HG02938 (cell line): ENCODE results near the gene PAPPA2.
"Not testable (repeated sequence)": the region's sequence is repeated elsewhere in the genome, so short reads cannot be mapped to it uniquely, and the experiment has no call there.

ENCODE experiments used
- ATAC-seq: cut with Tn5 transposase; IDR thresholded peaks from one replicate; pipeline ENCODE4 v1.9.1; 2021; ENCODE audit warnings: mild to moderate bottlenecking, moderate library complexity; ENCODE audit not compliant: unreplicated experiment

Gene PAPPA2

GRCh38 chr1:176462674-176463378 lies at the start of gene PAPPA2:
Gene PAPPA2, plus strand, starts transcription at chr1:176463175. Its CDS starts 93,148 bp downstream, at chr1:176556323.
- no peak for ATAC-seq

DNA sequence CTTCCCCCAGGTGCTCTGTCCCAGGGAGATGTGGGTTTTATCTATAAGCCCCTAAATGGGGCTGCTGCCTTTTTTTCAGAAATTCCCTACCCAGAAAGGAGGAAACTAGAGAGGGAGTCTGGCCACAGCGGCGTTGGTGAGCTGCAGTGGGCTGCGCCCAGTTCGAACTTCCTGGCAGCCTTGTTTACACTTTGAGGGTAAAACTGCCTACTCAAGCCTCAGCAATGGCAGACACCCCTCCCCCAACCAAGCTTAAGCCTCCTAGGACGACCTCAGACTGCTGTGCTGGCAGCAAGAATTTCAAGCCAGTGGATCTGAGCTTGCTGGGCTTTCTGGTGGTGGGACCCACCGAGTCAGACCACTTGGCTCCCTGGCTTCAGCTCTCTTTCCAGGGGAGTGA lies 46.2 kb upstream of the PAPPA2 start:
- no peak for ATAC-seq

DNA sequence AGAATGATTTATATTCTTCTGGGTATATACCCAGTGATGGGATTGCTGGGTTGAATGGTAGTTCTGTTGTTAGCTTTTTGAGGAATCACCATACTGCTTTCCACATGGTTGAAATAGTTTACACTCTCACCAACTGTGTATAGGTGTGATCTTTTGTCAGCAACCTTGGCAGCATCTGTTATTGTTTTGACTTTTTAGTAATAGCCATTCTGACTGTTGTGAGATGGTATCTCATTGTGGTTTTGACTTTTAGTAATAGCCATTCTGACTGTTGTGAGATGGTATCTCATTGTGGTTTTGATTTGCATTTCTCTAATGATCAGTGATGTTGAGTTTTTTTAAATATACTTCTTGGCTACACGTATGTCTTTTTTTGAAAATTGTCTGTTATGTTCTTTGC lies 43.4 kb upstream of the PAPPA2 start:
- not testable (repeated sequence) for ATAC-seq

DNA sequence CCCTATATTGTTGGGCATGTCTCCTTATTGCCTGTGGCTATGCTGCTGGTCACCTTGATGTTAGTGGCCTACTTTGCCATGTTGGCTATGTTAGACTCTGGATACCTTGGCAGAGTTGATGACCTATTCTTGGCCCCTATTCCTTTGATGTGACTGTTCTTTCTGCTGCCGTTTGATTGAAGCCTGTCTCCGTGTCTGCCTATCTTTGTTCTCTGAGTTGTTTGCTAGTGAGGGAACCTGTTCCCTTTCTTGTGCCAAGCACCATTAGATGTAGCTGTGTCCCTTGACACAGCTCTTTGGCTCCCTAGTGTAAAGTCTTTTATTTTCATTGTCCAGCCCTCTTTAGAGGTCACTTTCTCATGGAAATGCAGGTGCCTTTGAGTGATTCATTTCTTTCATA lies 28.7 kb upstream of the PAPPA2 start:
- no peak for ATAC-seq

- no peak for ATAC-seq
Measured at GRCh38 chr1:176436251-176436650, 26.7 kb upstream of the PAPPA2 start.

- no peak for ATAC-seq
Measured at GRCh38 chr1:176440176-176440575, 22.8 kb upstream of the PAPPA2 start.

- ATAC-seq: no peak
Measured at GRCh38 chr1:176444286-176444685, 18.7 kb upstream of the PAPPA2 start.

DNA sequence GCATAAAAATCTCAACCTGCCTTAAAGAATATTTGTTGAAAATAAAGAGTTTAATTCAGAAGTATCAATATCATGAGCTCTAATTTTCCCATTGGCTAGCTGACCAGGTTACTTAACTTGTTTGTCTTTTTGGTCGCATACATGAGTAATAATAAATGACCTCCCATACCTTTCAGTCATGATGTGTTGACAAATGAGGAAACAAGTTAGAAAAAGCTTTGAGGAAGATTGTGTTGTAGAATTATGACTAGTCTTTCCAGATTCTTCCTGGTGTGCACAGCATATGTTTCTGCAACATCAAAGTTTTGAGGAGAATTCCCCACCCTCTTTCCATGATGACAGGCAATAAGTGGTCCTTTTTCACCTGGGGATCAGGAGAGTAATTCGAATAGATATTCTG lies 17.6 kb upstream of the PAPPA2 start:
- ATAC-seq: no peak

- no peak for ATAC-seq
Measured at GRCh38 chr1:176448340-176448739, 14.6 kb upstream of the PAPPA2 start.

- no peak for ATAC-seq
Measured at GRCh38 chr1:176450526-176450925, 12.4 kb upstream of the PAPPA2 start.

GRCh38 chr1:176451741-176452140 lies 11.2 kb upstream of the PAPPA2 start:
- not testable (repeated sequence) for ATAC-seq

- ATAC-seq: no peak
Measured at GRCh38 chr1:176456795-176457194, 6.2 kb upstream of the PAPPA2 start.

DNA sequence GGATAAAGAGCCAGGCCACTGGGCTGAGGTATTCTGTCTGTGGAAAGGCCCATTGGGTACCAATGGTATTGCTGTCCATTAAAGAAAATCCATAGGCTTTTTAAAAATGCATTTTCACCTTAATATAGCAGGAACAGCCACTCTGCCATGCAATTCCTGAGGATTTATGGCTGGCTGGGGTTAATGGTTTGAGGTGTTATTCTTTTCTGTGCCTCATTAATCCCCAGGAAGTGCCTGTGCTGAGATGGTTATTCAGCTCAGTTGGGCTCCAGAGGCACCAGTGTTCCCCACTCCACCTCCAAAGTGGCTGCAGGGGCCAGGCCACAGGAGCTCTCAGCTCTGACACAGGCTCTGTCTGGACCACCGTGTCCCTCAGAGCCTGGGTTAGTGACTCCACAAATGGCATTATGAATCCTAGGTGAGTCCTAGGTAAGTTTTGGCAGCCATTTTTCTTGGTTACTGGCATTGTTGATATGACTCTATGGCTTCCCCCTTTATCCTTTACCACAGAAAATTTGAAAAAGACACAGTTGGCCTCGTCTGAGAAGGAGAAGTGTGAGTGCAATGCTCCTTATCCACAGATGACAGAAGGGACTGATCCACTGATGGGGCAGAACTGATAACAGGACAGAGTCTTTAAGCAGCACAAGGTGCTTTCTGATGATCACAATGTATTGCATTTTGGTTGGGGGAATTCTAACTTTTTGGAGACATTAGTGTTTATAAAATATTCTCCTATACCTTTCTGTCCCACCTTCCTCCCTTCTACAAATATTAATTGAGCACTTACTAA lies 2.2 kb upstream of the PAPPA2 start:
- ATAC-seq: no peak

GRCh38 chr1:176461576-176461975 lies 1.4 kb upstream of the PAPPA2 start:
- no peak for ATAC-seq

- ATAC-seq: no peak
Measured at GRCh38 chr1:176466514-176466913, 3.5 kb downstream of the PAPPA2 start.

DNA sequence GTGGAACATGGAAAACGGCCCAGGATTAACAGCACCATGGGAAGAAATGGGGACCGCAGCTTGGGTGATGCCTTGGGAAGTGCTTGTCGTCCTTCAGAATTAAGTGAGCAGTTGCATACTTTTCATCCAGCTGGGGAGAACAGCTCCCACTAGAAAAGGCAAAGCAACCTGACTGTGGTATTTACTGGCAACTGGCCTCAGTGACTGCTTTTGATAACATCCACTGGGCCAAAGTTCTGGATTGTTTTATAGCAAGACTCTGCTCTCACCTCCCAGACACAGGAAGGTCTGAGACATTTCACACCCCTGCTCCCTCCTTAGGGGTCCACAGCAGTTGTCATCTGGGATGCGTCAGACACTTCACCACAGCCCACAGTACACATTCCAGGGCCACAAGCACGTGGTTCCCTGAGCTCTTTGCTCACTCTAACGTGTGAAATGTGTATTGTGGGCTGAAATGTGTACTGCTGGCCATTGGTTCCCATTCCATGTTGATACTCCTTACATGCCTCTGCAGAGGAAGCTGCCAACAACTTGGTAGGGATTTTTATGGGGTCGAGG lies 6.6 kb downstream of the PAPPA2 start:
- ATAC-seq: no peak

DNA sequence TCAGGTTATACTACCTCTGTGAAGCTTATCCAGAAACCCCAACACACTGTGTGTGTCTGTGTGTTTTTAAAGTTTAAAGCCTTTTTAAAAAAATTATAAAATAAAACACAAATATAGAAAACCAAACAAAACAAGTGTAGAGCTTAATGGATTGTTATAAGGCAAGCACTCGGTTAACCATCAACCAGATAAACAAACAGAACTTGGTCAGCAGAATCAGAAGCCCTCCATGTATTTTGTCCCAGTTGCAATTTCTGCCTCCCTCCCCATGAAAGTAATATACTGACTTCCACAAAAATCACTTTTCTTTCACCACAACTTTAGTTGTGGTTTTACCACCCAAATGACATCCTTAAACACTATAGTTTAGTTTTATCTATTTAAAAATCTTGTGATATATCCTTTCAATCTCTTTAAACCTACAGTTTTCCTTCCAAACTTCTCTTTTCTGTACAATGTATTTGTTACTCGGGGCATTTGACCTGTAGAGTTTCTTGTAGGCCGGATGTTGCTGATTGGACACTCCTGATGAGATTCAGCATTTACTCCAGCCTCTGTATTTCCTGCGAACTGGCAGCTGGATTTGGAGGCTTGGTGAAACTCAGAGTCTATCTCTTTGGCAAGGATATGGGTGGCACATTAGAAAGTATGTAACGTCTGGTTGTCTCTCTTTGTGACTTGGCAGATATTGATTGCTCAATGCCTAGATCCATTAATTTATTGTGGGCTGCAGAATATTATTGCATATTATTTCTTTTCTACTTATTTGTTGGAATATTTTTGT lies 8.6 kb downstream of the PAPPA2 start:
- ATAC-seq: no peak

GRCh38 chr1:176479971-176480370 lies 17.0 kb downstream of the PAPPA2 start:
- no peak for ATAC-seq

DNA sequence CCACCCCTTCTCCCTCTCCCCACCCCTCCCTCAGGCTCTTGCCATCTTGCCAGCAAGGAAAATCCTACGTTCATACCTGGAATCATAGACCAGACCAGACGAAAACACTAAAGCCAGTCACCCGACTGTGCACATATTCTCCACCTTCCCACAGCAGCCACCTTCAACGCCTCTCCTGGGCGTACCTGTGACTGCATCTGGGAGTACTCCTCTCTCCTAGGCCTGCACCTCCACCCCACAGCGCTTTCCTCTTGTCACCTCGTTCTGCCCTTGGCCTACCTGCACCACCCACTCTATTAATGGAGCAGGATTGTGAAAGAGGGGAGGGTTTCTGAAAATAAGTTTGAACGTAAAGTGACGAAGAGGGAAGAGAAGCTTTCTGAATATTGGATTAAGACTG lies 17.8 kb downstream of the PAPPA2 start:
- no peak for ATAC-seq

GRCh38 chr1:176485083-176485482 lies 22.1 kb downstream of the PAPPA2 start:
- ATAC-seq: no peak

- ATAC-seq: no peak
Measured at GRCh38 chr1:176494436-176494835, 31.5 kb downstream of the PAPPA2 start.
